Stomach (tissue), 9 donors: ENCODE results near the gene PRR22. TPM values are rescaled to one million over a fixed set of nuclear protein-coding genes. Genes with fewer than 3 reads are reported as not detected.
A peak's percentile ranks its signal among the peaks of the same experiment; 100 is the strongest.

Experiments
- DNase-seq, 2 donors: peaks; one replicate each; pipeline versions ENCODE4 v3.0.0 to v3.0.0-alpha.2; 2013 to 2019
- H3K27ac ChIP-seq, 5 donors: fragments of 200-600 bp in 4 of 5; sonication (generic) in 4 of 5; one replicate each; pipeline ENCODE4 v1.5.1; 2013 to 2019; ENCODE audit warnings: mild to moderate bottlenecking in 1 of 5, moderate library complexity in 1 of 5
- H3K27me3 ChIP-seq, 3 donors: fragments of 200-600 bp; sonication (generic); one replicate each; pipeline ENCODE4 v1.5.1; 2017 to 2019; ENCODE audit warnings: mixed run types in 1 of 3
- H3K36me3 ChIP-seq, 4 donors: fragments of 200-600 bp; sonication (generic); 1 replicate in 3 of 4; 2 replicates in 1 of 4; pipeline ENCODE4 v1.5.1; 2016 to 2019
- H3K4me1 ChIP-seq, 4 donors: fragments of 200-600 bp; sonication (generic); one replicate each; pipeline ENCODE4 v1.5.1; 2016 to 2019
- H3K4me3 ChIP-seq, 4 donors: fragments of 200-600 bp; sonication (generic) in 3 of 4; one replicate each; pipeline ENCODE4 v1.5.1; 2016 to 2019; ENCODE audit warnings: mild to moderate bottlenecking in 1 of 4
- H3K9me3 ChIP-seq, 4 donors: fragments of 200-600 bp; sonication (generic); one replicate each; pipeline ENCODE4 v1.5.1; 2016 to 2019
- EP300 ChIP-seq: sonication (generic); formaldehyde crosslinking; IDR thresholded peaks from one replicate; pipeline ENCODE4 v1.6.1; 2017; ENCODE audit warnings: antibody characterized with exemption
- POLR2A ChIP-seq, 4 donors: fragments of 450-650 bp; IDR thresholded peaks; one replicate each; pipeline ENCODE4 v1.6.1; 2016; ENCODE audit warnings: antibody characterized with exemption in 4 of 4, control low read depth in 2 of 4, mild to moderate bottlenecking in 1 of 4, moderate library complexity in 1 of 4
- POLR2AphosphoS5 ChIP-seq, 3 donors: sonication (generic); formaldehyde crosslinking; IDR thresholded peaks; one replicate each; pipeline ENCODE4 v1.6.1; 2016; ENCODE audit warnings: antibody characterized with exemption in 3 of 3
- WGBS, 5 donors: extraction: QIAGEN DNeasy Blood & Tissue Kit in 3 of 5; methylation state at CpG; one replicate each; pipeline versions ENCODE4 v1.1.5 to v1.1.7; 2013 to 2018; 5-methylcytosine and 5-hydroxymethylcytosine counted together
- intact Hi-C: fragments of 100-400 bp; cut with DNase I; formaldehyde crosslinking; loops from one replicate; pipeline ENCODE4 v1.15.1; 2023; ENCODE audit warnings: low total_unique reads
- polyA plus RNA-seq, 3 donors: library from polyadenylated mRNA; stranded (reverse); fragments of 200-250 nt; gene quantifications; one replicate each; pipeline ENCODE4 v1.2.3, GENCODE V29; 2013
- total RNA-seq, 5 donors: library from RNA; depleted of rRNA; stranded (reverse); fragments of >200 nt; gene quantifications; one replicate each; pipeline versions ENCODE4 v1.1.0 to v1.2.3, GENCODE V29; 2014 to 2016
- TF ChIP-seq, protein P1 (sequence below), 7 experiments: fragments of 450-650 bp in 4 of 7; fragments of 200-600 bp in 3 of 7; sonication (generic) in 3 of 7; IDR thresholded peaks; one replicate each; pipeline ENCODE4 v1.5.1; 2016 to 2019; ENCODE audit warnings: antibody characterized with exemption in 7 of 7, control low read depth in 2 of 7, mild to moderate bottlenecking in 1 of 7
- donor health status: healthy with polysubstance abuse.
- donor health status: Bipolar disorder and iron deficiency.
- donor health status: healthy.

PRR22 gene
- total and polyA plus RNA-seq, 8 donors = 0.73 to 12.1 (median 6.4) TPM; not detected in 1

DNA sequence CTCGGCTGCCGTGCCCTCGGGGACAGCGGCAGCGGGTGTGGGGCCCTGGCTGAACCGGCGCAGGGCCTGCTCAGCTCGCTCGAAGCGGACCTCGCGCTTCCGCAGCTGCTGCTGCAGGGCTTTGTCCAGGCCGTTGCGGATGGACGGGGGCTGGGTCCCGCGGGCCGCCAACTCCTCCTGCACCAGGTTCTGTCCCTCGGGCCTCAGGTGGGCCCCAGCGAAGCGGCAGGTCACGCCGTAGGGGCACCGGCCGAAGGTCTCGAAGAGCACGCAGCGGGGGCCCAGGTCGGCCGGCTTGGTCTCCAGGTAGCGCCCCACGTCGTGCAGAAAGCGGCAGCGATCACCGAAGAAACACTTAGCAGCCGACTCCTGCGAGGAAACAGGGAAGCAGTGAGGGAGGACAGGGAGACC, 4.8 kb upstream of the PRR22 start:
- 91 to 96% (median 95%) methylated on average over 35 to 39 of the region's 39 CpGs for WGBS, 5 donors
- no peak for DNase-seq

GRCh38 chr19:5788422-5788821, 3.9 kb upstream of the PRR22 start:
- no peak for TF ChIP-seq POLR2A (IDR thresholded peaks at IDR 0.05)
- no peak for TF ChIP-seq EP300
- TF ChIP-seq POLR2AphosphoS5 (IDR thresholded peaks at IDR 0.05) = no peak
- TF ChIP-seq, protein P1, sequence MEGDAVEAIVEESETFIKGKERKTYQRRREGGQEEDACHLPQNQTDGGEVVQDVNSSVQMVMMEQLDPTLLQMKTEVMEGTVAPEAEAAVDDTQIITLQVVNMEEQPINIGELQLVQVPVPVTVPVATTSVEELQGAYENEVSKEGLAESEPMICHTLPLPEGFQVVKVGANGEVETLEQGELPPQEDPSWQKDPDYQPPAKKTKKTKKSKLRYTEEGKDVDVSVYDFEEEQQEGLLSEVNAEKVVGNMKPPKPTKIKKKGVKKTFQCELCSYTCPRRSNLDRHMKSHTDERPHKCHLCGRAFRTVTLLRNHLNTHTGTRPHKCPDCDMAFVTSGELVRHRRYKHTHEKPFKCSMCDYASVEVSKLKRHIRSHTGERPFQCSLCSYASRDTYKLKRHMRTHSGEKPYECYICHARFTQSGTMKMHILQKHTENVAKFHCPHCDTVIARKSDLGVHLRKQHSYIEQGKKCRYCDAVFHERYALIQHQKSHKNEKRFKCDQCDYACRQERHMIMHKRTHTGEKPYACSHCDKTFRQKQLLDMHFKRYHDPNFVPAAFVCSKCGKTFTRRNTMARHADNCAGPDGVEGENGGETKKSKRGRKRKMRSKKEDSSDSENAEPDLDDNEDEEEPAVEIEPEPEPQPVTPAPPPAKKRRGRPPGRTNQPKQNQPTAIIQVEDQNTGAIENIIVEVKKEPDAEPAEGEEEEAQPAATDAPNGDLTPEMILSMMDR (IDR thresholded peaks at IDR 0.05) = no peak
- H3K9me3 ChIP-seq = no peaks in the 10 kb centered on the region
- no peak overlapping the region for H3K4me3 ChIP-seq
- intact Hi-C loops = no loop called here
- no peak overlapping the region for H3K27ac ChIP-seq
- peaks cover 7 to 17% (median 13%) of the 10 kb centered on the region in 4 donors for H3K4me1 ChIP-seq
- no peak for DNase-seq
- H3K27me3 ChIP-seq = no peaks in the 10 kb centered on the region
- H3K36me3 ChIP-seq = peaks cover 53 to 67% (median 67%) of the 10 kb centered on the region in 4 donors
- WGBS, 5 donors = 85 to 98% (median 92%) methylated on average over 5 of the region's 5 CpGs

More for the DNA sequence above, 4.8 kb upstream of the PRR22 start:
- Histone ChIP-seq H3K27me3 (no peaks in the 10 kb centered on the region), H3K36me3 (peaks cover 53 to 58% (median 58%) of the 10 kb centered on the region in 4 donors), H3K4me1 (peaks cover 7 to 22% (median 13%) of the 10 kb centered on the region in 4 donors), H3K9me3 (no peaks in the 10 kb centered on the region), H3K4me3 (peak overlapping the region in 1 of 4 donors; percentile 87), H3K27ac (no peak overlapping the region)
- no peak for TF ChIP-seq POLR2A (IDR thresholded peaks at IDR 0.05)
- no peak for TF ChIP-seq POLR2AphosphoS5 (IDR thresholded peaks at IDR 0.05)
- TF ChIP-seq EP300 = no peak
- TF ChIP-seq, protein P1 (IDR thresholded peaks at IDR 0.05) = no peak
- intact Hi-C loops = no loop called here

DNA sequence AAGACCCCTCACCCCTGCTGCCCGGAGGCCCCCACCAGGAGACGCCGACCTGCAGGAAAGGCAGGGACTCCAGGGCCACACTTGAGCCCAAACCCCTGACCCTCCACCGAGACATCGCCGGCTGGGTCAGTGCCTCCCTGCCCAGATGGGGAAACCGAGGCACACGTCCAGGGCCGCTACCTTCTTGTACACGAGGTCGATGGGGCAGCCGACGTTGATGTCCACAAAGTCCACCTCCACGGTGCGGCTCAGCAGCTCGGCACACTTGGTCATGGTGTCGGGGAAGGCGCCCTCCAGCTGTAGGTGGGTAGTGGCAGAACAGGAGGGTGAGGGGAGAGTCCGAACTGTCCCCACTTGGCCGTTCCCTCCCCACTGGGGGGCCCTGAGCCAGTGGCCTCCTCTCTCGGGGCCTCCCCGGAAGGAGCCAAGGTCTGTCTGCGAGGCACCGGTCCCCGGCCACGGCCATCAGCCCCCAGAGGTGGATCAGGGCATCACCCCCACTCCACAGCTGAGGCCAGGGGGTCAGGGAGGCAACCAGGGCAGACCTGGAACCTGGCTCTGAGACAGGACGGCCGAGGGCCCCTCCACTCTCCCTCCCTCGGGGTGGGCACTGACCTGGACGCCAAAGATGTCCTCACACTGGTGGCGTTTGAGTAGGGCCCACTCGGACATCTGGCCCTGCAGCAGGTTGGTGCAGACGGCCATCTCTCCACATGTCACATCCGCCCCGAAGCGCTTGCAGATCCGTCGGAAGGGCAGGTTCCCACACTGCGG, 3.0 kb upstream of the PRR22 start:
- intact Hi-C loops = no loop called here
- Histone ChIP-seq H3K36me3 (peaks cover 53 to 76% (median 72%) of the 10 kb centered on the region in 4 donors), H3K4me3 (no peak overlapping the region), H3K9me3 (no peaks in the 10 kb centered on the region), H3K4me1 (peaks cover 7 to 17% (median 13%) of the 10 kb centered on the region in 4 donors), H3K27me3 (no peaks in the 10 kb centered on the region), H3K27ac (no peak overlapping the region)
- TF ChIP-seq POLR2AphosphoS5 (IDR thresholded peaks at IDR 0.05) (no peak), EP300 (no peak), POLR2A (IDR thresholded peaks at IDR 0.05) (no peak)
- TF ChIP-seq, protein P1 (IDR thresholded peaks at IDR 0.05) = no peak
- DNase-seq = no peak
- 91 to 94% (median 94%) methylated on average over 23 to 39 of the region's 39 CpGs for WGBS, 5 donors

- Histone ChIP-seq H3K9me3 (no peaks in the 10 kb centered on the region), H3K27ac (no peak overlapping the region), H3K27me3 (no peaks in the 10 kb centered on the region), H3K36me3 (peaks cover 53 to 77% (median 72%) of the 10 kb centered on the region in 4 donors), H3K4me1 (peaks cover 7 to 17% (median 13%) of the 10 kb centered on the region in 4 donors), H3K4me3 (no peak overlapping the region)
- TF ChIP-seq EP300 (no peak), POLR2AphosphoS5 (IDR thresholded peaks at IDR 0.05) (no peak), POLR2A (IDR thresholded peaks at IDR 0.05) (no peak)
- TF ChIP-seq, protein P1 (IDR thresholded peaks at IDR 0.05) = no peak
- intact Hi-C loops = no loop called here
- DNase-seq = peak in 1 of 2 donors; percentile 17
- 86 to 93% (median 91%) methylated on average over 38 to 44 of the region's 44 CpGs for WGBS, 5 donors
Measured at GRCh38 chr19:5786593-5787408, 2.3 kb upstream of the PRR22 start.
